ENCODE results near the gene PRELP.
"Not testable (repeated sequence)": the region's sequence is repeated elsewhere in the genome, so short reads cannot be mapped to it uniquely, and the experiment has no call there.

Gene PRELP

DNA sequence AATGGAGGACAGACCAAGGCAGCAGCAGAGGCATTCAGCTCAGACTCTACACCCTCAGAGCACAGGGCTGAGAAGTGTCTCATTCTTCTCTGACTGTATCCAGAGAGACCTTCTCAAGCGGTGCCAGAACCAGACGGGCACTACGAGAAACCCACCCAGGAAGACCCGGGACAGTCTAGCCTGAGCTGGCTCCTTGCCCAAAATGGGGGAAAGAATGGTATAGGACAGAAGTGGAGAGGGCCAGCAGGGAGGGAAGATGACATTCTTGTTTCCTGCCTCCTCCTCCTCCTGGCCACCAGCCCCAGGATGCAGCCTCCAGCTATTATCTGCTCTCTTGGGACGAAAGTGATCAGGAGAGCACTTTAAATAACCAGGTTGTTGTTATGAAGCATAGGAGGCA, 22.6 kb upstream of the PRELP start:
- no peak for DNase-seq (ENCODE audit: low read depth, low spot score)
- no peak overlapping the region for H3K27ac ChIP-seq

DNA sequence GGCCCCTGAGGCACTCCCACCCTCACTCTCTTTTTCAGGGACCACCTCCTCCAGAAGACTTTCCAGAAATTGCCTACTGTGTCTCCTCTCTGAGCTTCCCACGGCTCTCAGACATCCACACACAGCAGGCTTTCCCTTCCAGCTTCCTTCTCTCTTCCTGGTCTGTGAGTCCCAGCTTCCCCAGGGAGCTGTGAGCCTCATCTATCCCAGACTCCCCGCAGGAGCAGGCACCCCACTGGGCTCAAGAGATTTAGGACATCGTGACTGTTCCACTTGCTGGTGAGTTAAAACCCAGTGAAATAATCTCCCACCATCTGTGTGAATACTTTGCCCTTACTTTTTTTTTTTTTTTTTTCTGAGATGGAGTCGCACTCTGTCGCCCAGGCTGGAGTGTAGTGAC, 22.0 kb upstream of the PRELP start:
- no peak for DNase-seq (ENCODE audit: low read depth, low spot score)
- H3K27ac ChIP-seq, result no peak overlapping the region

DNA sequence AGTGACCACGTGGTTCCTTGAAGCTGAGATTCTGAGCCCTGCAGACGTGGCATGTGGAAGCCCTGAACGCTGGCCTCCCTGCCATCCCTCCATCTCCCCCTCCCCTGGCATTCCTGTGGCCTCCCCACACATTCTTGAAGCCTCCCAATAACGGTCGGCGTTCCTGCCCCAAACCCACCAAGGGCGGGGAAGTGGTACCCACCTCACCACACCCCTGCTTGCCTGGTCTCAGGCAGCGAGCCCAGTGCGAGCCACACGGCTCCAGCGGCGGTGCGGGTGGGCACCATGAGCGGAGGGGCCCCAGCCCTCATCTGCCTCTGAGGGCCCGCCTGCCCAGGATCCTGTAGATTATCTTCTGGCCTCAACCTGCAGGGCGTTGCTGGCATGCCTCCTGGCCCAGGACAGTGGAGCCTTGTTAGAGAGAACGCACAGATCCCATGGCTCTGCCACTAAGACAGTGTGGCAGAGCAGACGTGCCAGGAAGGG, 20.6 kb upstream of the PRELP start:
- no peak overlapping the region for H3K27ac ChIP-seq
- DNase-seq (ENCODE audit: low read depth, low spot score), result no peak

DNA sequence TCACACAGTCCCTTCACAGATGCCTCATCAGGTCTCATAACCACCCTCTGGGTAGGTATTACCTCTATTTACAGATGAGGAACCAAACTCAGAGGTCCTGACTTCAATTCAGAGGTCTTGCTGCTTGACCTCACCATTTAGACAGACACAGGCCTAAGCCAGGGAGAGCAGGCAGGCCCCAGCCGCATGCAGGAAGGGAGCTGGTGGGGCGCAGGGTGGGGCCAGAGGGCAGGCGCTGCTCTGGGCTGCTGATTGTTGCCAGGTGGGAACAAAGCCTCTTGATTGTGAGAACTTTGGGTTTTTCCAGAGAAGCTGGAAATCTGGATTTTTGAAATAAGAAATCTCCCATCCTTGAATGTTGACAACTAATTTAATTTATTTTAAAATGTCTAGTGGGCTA, 19.9 kb upstream of the PRELP start:
- H3K27ac ChIP-seq, result no peak overlapping the region
- DNase-seq (ENCODE audit: low read depth, low spot score), result no peak

DNA sequence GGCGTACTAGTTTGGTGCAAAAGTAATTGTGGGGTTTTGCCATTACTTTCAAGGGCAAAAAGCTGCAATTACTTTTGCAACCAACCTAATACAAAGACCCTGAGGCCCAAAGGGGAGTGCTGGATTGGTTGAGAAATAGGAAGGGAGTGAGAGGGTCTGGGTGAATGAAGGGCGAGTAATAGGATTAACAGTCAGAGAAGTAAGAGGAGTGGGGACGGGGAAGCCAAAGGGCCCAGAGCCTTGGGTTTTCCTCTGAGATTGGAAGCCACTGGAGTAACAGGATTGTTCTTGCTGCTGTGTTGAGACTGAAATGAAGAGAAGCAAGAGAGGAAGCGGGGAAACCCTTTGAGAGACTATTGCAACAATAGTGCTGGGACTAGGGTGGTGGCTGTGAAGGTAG, 19.0 kb upstream of the PRELP start:
- no peak overlapping the region for H3K27ac ChIP-seq
- DNase-seq (ENCODE audit: low read depth, low spot score), result no peak

DNA sequence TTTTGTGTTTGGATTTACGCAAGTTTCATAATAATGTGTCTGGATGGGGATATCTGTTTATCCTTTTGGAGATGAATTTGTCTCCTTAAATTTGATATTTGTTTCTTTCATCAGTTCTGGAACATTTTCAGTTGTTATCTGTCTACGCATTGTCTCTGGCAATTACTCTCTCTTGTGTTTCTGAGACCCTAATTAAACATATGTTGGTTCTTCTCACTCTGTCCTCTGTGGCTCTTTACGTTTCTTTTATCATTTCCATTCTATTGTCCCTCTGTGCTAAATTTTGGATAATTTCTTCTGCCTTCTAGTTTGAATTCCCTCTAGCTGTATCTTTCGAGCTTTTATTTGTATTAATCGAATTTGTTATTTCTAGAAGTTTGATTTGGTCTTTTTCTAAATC, 17.5 kb upstream of the PRELP start:
- DNase-seq (ENCODE audit: low read depth, low spot score), result no peak
- H3K27ac ChIP-seq, result no peak overlapping the region

DNA sequence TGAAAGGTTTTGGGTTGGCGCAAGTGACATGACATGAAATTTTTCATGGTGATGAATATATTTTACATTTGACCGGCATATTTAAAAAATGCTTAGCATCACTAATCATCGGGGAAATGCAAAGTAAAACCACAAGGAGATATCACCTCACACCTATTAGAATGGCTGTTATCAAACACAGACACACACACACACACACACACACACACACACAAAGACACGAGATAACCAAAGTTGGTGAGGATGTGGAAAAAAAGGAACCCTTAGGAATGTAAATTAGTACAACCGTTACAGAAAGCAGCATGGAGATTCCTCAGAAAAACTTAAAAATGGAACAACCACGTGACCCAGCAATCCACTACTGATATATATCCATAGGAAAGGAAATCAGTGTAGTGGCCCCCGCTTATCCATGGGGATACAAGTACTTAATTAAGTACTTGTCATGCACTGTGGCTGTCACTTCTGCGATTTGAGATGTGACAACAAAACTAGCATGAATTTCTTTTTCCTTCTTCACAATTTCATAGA, 15.9 kb upstream of the PRELP start:
- DNase-seq (ENCODE audit: low read depth, low spot score), result no peak
- H3K27ac ChIP-seq, result no peak overlapping the region

DNA sequence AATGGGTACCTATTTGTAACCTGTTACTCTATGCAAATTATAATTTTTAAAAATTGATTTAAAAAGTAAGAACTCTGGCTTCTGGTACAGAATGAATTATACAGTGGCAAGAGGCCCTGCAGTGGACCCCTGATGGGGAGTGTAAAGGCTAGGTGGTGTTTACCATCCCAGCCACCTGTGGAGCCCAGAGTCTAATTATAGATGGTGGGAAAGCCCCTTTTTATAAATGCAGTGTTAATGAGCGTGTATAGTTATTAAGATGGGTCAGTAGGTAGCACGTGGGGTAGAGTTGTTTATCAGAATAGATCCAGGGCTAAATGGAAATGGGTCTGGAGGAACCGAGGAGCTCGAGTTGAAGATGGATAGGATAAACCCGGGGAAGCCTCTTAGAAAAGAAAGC, 13.9 kb upstream of the PRELP start:
- no peak for DNase-seq (ENCODE audit: low read depth, low spot score)
- no peak overlapping the region for H3K27ac ChIP-seq

DNA sequence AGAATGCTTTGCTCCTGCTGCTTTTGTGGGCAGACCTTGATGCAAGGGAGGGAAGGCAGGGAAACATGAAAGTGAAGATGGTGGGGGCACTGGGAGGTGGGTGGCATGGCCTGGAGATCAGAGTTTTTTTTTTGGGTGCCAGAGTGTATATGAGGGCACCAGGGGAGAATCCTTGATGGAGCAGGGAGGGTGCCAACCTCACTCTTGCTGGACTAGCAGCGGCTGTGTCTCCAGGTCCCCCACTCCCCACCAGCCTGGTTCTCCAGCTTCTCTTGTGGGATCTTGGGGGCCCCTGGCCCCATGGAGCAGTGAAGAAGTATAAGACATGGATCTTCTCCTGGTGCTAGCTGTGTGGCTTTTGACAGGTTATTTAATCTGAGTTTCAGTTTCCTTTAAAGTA, 13.5 kb upstream of the PRELP start:
- no peak overlapping the region for H3K27ac ChIP-seq
- DNase-seq (ENCODE audit: low read depth, low spot score), result no peak

DNA sequence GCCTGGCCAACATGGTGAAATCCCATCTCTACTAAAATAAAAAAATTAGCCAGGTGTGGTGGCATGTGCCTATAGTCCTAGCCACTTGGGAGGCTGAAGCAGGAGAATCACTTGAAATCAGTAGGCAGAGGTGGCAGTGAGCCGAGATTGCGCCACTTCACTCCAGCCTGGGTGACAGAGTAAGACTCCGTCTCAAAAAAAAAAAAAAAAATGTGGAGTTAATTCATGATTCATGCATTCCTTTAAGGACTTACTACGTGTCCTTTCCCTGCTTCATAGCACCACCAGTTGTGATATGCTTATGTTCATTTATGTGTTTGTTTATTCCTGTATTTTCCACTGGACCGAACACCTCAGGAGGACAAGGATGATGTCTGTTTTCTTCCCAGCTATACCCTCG, 12.7 kb upstream of the PRELP start:
- no peak for DNase-seq (ENCODE audit: low read depth, low spot score)
- no peak overlapping the region for H3K27ac ChIP-seq

DNA sequence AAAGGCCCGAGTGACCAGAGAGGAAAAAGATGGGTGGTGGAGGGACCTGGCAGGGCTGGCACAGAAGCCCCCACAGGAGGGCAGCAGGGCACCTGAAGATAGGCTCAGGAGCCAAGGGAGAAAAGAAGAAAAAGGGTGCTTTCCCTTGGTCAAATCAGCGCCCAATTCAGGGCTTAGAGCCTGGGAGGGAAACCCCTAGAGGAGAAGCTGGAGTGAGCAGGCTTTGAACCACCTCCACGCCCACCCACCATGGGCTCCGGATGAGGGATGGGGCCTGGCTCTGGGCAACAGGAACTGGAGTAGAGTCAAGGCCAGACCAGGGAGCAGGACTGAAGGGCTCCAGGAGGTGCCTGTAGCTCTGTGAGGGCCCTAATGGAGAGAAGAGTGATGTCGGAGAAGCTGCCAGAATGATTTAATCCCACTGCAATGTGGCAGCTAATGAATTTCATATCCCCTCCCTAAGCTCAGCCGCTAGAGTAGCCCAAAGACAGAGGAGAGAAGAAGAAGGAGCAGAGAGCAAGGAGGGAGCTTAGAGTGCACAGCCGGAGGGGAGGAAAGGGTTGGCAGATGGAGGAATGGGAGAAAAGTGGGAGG, 12.0 kb upstream of the PRELP start:
- DNase-seq (ENCODE audit: low read depth, low spot score), result no peak
- no peak overlapping the region for H3K27ac ChIP-seq

DNA sequence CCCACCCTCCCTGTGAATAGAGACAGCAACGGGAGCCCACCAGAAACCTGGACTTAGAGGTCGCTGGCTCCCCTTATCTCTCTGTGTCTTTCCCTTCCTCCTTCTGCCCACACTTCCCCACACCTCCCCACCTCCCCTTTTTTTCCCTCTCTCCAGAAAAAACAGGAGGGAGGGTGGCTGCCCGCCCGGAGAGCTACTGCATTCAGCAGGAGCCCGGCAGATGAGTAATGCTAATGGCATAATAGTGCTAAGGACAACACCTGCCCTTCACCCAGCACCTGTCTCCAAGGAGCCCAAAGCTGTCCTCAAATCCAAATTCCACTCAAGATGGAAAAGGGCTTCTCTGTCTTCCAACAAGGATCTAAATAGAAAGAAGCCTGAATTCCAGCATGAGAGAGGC, 11.4 kb upstream of the PRELP start:
- no peak overlapping the region for H3K27ac ChIP-seq

DNA sequence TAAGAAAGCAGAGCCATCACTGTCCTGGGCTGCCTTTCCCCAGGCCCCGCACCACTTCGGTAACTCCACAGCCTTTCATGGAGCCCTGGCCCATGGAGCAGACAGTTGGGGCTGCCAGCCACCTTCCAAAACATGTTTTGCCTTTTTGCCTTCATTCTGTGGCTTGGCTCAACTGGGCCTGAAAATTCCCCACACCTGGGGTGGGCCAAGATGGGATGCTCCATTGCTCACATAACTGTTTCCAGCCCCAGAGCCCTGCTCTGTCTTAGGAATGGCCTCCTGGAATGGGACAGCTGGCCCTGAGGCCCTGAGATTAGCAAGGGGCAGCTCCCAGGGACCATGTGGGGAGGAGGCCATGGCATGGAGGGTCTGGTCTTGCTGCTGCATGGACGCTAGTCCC, 10.9 kb upstream of the PRELP start:
- no peak for DNase-seq (ENCODE audit: low read depth, low spot score)
- no peak overlapping the region for H3K27ac ChIP-seq

More for the DNA sequence above, 11.4 kb upstream of the PRELP start:
- no peak for DNase-seq (ENCODE audit: low read depth, low spot score)

DNA sequence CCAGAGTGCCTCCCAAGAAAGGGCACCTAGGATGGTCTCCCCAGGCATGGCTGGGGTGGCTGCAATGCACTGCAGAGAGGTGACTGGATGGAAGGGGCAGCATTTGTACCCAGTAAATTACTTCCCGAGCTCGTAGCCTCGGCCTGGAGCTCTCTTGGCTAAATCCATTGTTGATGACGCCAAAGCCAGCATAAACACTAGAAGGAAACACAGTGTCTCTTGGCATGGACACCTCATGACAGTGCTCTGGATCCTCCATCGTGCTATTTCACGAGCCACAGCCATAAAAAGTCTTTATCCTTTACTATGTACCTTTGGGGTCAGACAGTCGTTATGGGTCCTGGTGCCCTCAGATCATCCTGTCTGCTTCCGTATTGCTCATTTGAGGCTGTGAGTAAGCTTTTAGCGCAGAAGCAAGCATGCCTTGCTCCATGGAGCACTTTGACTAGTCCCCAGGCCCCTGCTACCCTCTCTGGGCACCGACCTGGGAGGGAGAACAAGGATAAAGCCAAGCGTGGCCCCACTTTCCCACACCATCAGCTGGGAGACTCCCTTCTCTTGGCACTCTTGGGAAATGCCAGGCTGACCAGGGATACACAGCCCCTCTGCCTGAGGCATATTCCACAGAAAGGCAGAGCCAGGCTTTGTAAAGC, 10.3 kb upstream of the PRELP start:
- no peak for DNase-seq (ENCODE audit: low read depth, low spot score)
- H3K27ac ChIP-seq, result no peak overlapping the region

DNA sequence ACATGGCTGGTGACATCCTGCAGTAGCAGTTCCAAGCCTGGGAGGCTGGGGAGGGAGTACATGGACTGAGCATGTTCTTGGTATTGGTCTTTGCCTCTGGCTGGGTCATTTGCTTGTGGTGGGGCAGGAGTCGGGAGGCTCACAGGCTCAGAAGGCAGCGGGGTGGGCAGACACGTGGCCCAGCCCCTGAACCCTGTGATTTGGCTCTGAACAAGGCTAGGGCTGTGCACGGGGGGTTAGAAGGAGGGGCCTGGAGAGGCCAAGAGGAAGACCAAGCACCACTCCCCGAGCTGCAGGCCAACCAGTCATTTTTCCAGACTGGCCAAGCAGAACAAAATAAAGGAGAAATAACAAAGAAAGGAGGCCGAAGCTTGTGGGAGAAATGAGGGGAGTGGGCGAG, 9.7 kb upstream of the PRELP start:
- no peak overlapping the region for H3K27ac ChIP-seq
- DNase-seq (ENCODE audit: low read depth, low spot score), result no peak

DNA sequence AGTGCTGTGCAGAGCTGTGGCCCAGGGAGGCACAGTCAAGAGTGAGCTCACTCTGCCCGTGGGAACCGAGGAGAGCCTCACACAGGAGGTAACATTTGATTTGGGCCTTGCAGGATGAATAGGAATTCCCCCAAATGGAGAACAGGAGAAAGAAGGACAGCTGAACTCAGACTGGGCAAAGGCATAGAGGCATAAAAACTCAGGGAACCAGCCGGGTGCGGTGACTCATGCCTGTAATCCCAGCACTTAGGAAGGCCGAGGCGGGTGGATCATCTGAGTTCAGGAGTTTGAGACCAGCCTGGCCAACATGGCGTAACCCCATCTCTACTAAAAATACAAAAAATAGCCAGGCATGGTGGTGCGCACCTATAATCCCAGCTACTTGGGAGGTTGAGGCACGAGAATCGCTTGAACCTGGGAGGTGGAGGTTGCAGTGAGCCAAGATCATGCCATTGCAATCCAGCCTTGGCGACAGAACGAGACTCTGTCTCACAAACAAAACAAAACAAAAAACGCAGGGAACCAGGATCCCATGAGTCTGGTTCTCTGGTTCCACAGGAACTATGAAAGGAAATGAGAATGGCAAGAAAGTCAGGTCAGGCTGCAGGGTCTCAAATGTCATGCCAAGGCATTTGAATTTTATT, 8.6 kb upstream of the PRELP start:
- DNase-seq (ENCODE audit: low read depth, low spot score); H3K27ac ChIP-seq: not testable (repeated sequence)

DNA sequence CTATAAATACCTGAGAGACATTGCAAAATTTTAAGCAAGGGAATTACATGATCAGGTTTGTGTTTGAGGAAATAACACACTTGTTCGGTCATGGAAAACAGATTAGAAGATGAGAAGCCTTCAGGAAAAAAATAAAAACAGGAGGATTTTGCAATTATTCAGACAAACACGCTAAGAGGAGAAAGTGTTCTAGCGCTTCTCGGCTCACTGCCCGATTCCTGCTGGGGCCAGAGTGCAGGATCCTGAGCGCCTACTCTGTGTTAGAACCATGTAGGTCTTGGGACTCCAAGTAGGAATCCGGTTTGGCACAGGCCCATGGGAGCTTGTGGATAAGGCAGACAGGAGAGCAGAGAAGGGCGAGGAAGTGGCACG, 8.1 kb upstream of the PRELP start:
- H3K27ac ChIP-seq, result no peak overlapping the region
- no peak for DNase-seq (ENCODE audit: low read depth, low spot score)

DNA sequence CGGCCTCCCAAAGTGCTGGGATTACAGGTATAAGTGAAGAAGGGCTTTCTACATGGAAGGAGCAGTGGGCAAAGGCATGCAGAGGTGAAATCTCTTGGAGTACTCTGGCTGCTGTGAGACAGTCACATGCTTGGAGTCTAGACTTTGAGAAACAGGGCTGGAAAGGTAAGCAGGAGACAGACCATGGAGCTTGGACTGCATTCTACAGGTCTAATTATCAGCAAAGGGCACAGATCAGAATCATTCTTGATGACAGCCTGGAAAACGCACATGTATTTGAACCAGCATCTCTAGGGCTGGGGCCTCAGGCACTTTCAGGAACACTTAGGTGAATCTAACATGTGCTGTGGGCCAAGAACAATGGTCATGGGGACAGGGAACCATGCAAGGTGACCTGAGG, 7.3 kb upstream of the PRELP start:
- H3K27ac ChIP-seq, result no peak overlapping the region
- DNase-seq (ENCODE audit: low read depth, low spot score), result no peak

DNA sequence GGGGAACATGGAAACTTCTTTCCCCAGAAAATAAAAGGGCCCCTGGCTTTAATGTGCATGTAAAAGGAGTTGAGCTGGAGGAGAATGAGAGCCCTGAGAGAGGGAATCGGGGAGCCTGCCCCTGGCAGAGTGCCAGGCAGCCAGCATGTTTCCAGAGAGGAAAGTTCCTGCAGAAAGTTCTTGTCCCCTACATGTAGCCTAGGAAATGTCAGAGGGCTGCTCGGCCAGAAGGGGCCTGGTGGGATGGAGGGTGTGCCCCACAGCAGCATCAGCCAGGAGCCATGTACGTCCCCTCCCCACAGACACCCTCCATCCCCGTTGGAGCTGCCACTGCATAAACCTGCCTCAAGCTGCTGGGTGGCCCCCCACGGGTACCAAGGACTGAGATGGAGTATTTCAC, 5.4 kb upstream of the PRELP start:
- H3K27ac ChIP-seq, result no peak overlapping the region
- DNase-seq (ENCODE audit: low read depth, low spot score), result no peak

DNA sequence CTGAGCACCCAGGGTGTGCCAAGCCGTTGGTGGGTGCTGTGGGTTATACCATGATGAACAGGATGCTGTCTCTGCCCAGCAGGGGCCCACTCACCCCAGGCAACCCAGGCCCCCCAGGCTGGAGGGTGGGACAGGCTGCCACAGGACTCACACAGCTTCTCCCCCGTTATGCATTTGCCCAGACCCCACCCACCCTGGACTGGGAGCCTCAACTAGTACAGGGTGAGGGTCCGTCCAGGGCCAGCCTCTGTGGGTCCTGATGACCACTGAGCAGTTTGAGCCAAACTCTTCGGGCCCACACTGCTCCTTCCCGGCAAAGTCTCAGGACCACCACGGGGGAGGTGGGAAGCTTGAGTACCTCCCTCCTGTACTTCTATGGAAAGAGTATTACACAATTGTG, 3.8 kb upstream of the PRELP start:
- H3K27ac ChIP-seq, result no peak overlapping the region
- no peak for DNase-seq (ENCODE audit: low read depth, low spot score)

DNA sequence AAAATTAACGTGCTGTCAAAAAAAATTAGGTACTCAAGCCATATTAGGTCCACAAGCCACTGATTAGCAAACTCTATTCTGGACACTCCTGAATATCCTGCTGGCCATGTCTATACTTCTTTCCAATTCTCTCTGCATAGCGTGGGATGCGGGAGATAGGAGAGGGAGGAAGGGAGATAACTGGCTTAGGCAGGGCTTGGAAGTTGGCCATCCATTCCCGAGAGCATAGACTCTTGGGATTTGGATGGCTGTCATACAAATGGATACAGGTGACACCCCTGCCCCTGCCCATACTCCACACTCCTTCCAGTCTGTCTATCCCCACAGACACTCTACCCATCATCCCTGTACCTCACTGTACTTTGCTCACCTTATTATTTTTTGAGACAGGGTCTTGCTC, 2.3 kb upstream of the PRELP start:
- no peak for DNase-seq (ENCODE audit: low read depth, low spot score)
- no peak overlapping the region for H3K27ac ChIP-seq

Data from epithelial cell of prostate (primary cell).